CD4-positive, alpha-beta T cell treated with Interleukin-4 for 1 hour (primary cell): Measurements from ENCODE around the gene MAPK1.
"Not testable (repeated sequence)": the region's sequence is repeated elsewhere in the genome, so short reads cannot be mapped to it uniquely, and the experiment has no call there.

ENCODE experiments used
- DNase-seq, 2 donors: peaks; one replicate each; pipeline ENCODE4 v3.0.0-alpha.2; 2020 to 2022

The MAPK1 gene

GRCh38 chr22:21881841-21882753 lies 14.7 kb upstream of the MAPK1 start:
- DNase-seq, result no peak

- DNase-seq, result peak; percentile 45 to 54
Observed at GRCh38 chr22:21876486-21877176, 9.2 kb upstream of the MAPK1 start.

GRCh38 chr22:21874953-21875352 lies 7.5 kb upstream of the MAPK1 start:
- DNase-seq, result not testable (repeated sequence)

- no peak for DNase-seq
Observed at GRCh38 chr22:21873619-21874018, 6.2 kb upstream of the MAPK1 start.

GRCh38 chr22:21872741-21873140 lies 5.3 kb upstream of the MAPK1 start:
- DNase-seq, result not testable (repeated sequence)

GRCh38 chr22:21868651-21869050 lies 1.2 kb upstream of the MAPK1 start:
- DNase-seq, result no peak

GRCh38 chr22:21866833-21867527 lies 465 bp downstream of the MAPK1 start:
- DNase-seq, result peak in 1 of 2 donors; percentile 25

- DNase-seq, result peak in 1 of 2 donors; percentile 9
Observed at GRCh38 chr22:21865041-21865440, 2.4 kb downstream of the MAPK1 start.

GRCh38 chr22:21862386-21863245 lies 4.8 kb downstream of the MAPK1 start:
- no peak for DNase-seq

GRCh38 chr22:21861851-21862250 lies 5.6 kb downstream of the MAPK1 start:
- DNase-seq, result peak in 1 of 2 donors; percentile 13

- no peak for DNase-seq
Observed at GRCh38 chr22:21861264-21861848, 6.1 kb downstream of the MAPK1 start.

GRCh38 chr22:21860491-21861039 lies 6.9 kb downstream of the MAPK1 start:
- no peak for DNase-seq

- DNase-seq, result peak in 1 of 2 donors; percentile 14
Observed at GRCh38 chr22:21858025-21858764, 9.2 kb downstream of the MAPK1 start.

GRCh38 chr22:21857481-21857914 lies 9.9 kb downstream of the MAPK1 start:
- DNase-seq, result no peak

- no peak for DNase-seq
Observed at GRCh38 chr22:21856868-21857267, 10.6 kb downstream of the MAPK1 start.

- DNase-seq, result no peak
Observed at GRCh38 chr22:21856197-21856596, 11.2 kb downstream of the MAPK1 start.

GRCh38 chr22:21855676-21856075 lies 11.8 kb downstream of the MAPK1 start:
- DNase-seq, result no peak

- DNase-seq, result no peak
Observed at GRCh38 chr22:21850660-21851059, 16.8 kb downstream of the MAPK1 start.

- DNase-seq, result no peak
Observed at GRCh38 chr22:21849489-21849888, 18.0 kb downstream of the MAPK1 start.

GRCh38 chr22:21848057-21848456 lies 19.4 kb downstream of the MAPK1 start:
- not testable (repeated sequence) for DNase-seq
